Activated CD8-positive, alpha-beta T cell treated with anti-CD3 and anti-CD28 coated beads for 36 hours (primary cell): ENCODE results near the gene SETD2. TPM values are rescaled to one million over a fixed set of nuclear protein-coding genes. Genes with fewer than 3 reads are reported as not detected.

Experiments used
- ATAC-seq: fragments of 200-7000 bp; cut with Tn5 transposase; one replicate; pipeline ENCODE4 v1.10.0; 2021; ENCODE audit warnings: mild to moderate bottlenecking, moderate library complexity
- CTCF ChIA-PET: fragments of 350-600 bp; sonication (Branson Sonifier 250); formaldehyde crosslinking; loops from one replicate; lab custom pipeline; 2021; ENCODE audit warnings: antibody characterized with exemption; lab: Charles Lee
- POLR2A ChIA-PET: fragments of 350-600 bp; sonication (Branson Sonifier 250); formaldehyde crosslinking; loops from one replicate; lab custom pipeline; 2021; ENCODE audit warnings: antibody characterized with exemption; lab: Charles Lee
- DNase-seq: peaks from one replicate; pipeline ENCODE4 v3.0.0-alpha.2; 2020
- H3K27ac Mint-ChIP-seq: one replicate; pipeline ENCODE4 v1.8.0; 2021; ENCODE audit warnings: mild to moderate bottlenecking, mixed read lengths
- H3K27me3 Mint-ChIP-seq: one replicate; pipeline ENCODE4 v1.8.0; 2021; ENCODE audit warnings: mixed read lengths
- H3K36me3 Mint-ChIP-seq: one replicate; pipeline ENCODE4 v1.8.0; 2021; ENCODE audit warnings: low read depth, mixed read lengths
- H3K4me1 Mint-ChIP-seq: one replicate; pipeline ENCODE4 v1.8.0; 2021; ENCODE audit warnings: low read depth, mixed read lengths
- H3K4me3 Mint-ChIP-seq: one replicate; pipeline ENCODE4 v1.8.0; 2021; ENCODE audit warnings: mild to moderate bottlenecking, moderate library complexity, mixed read lengths
- H3K9me3 Mint-ChIP-seq: one replicate; pipeline ENCODE4 v1.8.0; 2021; ENCODE audit warnings: mixed read lengths
- CTCF ChIP-seq: fragments of 200-600 bp; IDR thresholded peaks from one replicate; pipeline ENCODE4 v1.8.0; 2022; ENCODE audit warnings: antibody characterized with exemption, mild to moderate bottlenecking
- intact Hi-C: fragments of 100-400 bp; cut with micrococcal nuclease; formaldehyde crosslinking; loops from one replicate; pipeline ENCODE4 v1.10.0; 2022
- total RNA-seq, 2 experiments: library from RNA; stranded (reverse); gene quantifications; one replicate each; pipeline ENCODE4 v1.2.3, GENCODE V29; 2021

SETD2 gene
- total RNA-seq, 2 experiments from 2014 or later: 34.7 to 36.1 TPM

GRCh38 chr3:47022641-47023071 is 141.3 kb downstream of the SETD2 start:
- intact Hi-C loops: no loop called here
- ChIA-PET CTCF (interaction anchor here (0.9 to 1.0 kb wide), 2 partner anchors 9 to 156 kb away, joined by 3 to 4 read pairs; no protein-coding TSS in a partner anchor), POLR2A (interaction anchor here (1.1 kb wide), 1 partner anchor 13 kb away, joined by 3 read pairs; no protein-coding TSS in a partner anchor)
- no peak for ATAC-seq
- Mint-ChIP-seq H3K27ac (no peak overlapping the region), H3K9me3 (no peaks in the 10 kb centered on the region), H3K4me1 (peaks cover 61% of the 10 kb centered on the region), H3K36me3 (peaks cover 28% of the 10 kb centered on the region), H3K4me3 (no peak overlapping the region), H3K27me3 (no peaks in the 10 kb centered on the region)
- DNase-seq: no peak
- TF ChIP-seq CTCF: no peak

- H3K27ac Mint-ChIP-seq: peak overlapping the region; percentile 90
- no peak overlapping the region for H3K4me3 Mint-ChIP-seq
- peaks cover 68% of the 10 kb centered on the region for H3K4me1 Mint-ChIP-seq
- no peaks in the 10 kb centered on the region for H3K9me3 Mint-ChIP-seq
- TF ChIP-seq CTCF: no peak
- H3K27me3 Mint-ChIP-seq: no peaks in the 10 kb centered on the region
- intact Hi-C loops: no loop called here
- H3K36me3 Mint-ChIP-seq: peaks cover 31% of the 10 kb centered on the region
- no peak for DNase-seq
- ATAC-seq: no peak
- POLR2A ChIA-PET: interaction anchor here (1.0 to 6.1 kb wide), 5 partner anchors 10 to 43 kb away, joined by 4 to 25 read pairs (median 6); no protein-coding TSS in a partner anchor
- CTCF ChIA-PET: interaction anchor here (1.0 to 2.0 kb wide), 4 partner anchors 10 to 304 kb away, joined by 3 to 5 read pairs (median 4); no protein-coding TSS in a partner anchor
Observed at GRCh38 chr3:47020311-47020710, 143.6 kb downstream of the SETD2 start.

- Mint-ChIP-seq H3K4me3 (peak overlapping the region; percentile 22), H3K36me3 (peaks cover 35% of the 10 kb centered on the region), H3K27ac (peak overlapping the region; percentile 90), H3K9me3 (no peaks in the 10 kb centered on the region), H3K4me1 (peaks cover 63% of the 10 kb centered on the region), H3K27me3 (no peaks in the 10 kb centered on the region)
- TF ChIP-seq CTCF: no peak
- DNase-seq (peak; percentile 74), ATAC-seq (peak; percentile 74)
- intact Hi-C loops: no loop called here
- ChIA-PET CTCF (interaction anchor here (0.7 to 2.0 kb wide), 5 partner anchors 11 to 96 kb away, joined by 3 to 6 read pairs (median 3); no protein-coding TSS in a partner anchor), POLR2A (interaction anchor here (1.0 to 6.1 kb wide), 7 partner anchors 9 to 174 kb away, joined by 3 to 25 read pairs (median 5); partner anchors contain the start of gene NBEAL2)
Observed at GRCh38 chr3:47019201-47019600, 144.7 kb downstream of the SETD2 start.

GRCh38 chr3:47018269-47018611 is 145.7 kb downstream of the SETD2 start:
- Mint-ChIP-seq H3K27me3 (no peaks in the 10 kb centered on the region), H3K36me3 (peaks cover 36% of the 10 kb centered on the region), H3K4me3 (no peak overlapping the region), H3K4me1 (peaks cover 63% of the 10 kb centered on the region), H3K9me3 (no peaks in the 10 kb centered on the region), H3K27ac (peak overlapping the region; percentile 85)
- TF ChIP-seq CTCF: no peak
- POLR2A ChIA-PET: interaction anchor here (0.6 to 6.1 kb wide), 7 partner anchors 8 to 406 kb away, joined by 3 to 25 read pairs (median 3); no protein-coding TSS in a partner anchor
- no peak for DNase-seq
- CTCF ChIA-PET: interaction anchor here (1.3 to 2.0 kb wide), 3 partner anchors 13 to 95 kb away, joined by 3 to 6 read pairs (median 5); no protein-coding TSS in a partner anchor
- no peak for ATAC-seq
- intact Hi-C loops: no loop called here
